Skeletal muscle tissue (tissue), 4 donors: Measurements from ENCODE around the gene CDC14A. TPM values are rescaled to one million over a fixed set of nuclear protein-coding genes. Genes with fewer than 3 reads are reported as not detected.

Source experiments
- H3K27ac ChIP-seq: one replicate; pipeline ENCODE4 v1.7.0; 2013; ENCODE audit warnings: mild to moderate bottlenecking, low read depth, low read length, inconsistent platforms
- H3K27me3 ChIP-seq, 3 donors: one replicate each; pipeline ENCODE4 v1.7.0; 2013; ENCODE audit warnings: low read length in 3 of 3; ENCODE audit not compliant: control insufficient read depth in 3 of 3, insufficient read depth in 3 of 3
- H3K36me3 ChIP-seq, 3 donors: one replicate each; pipeline ENCODE4 v1.7.0; 2013; ENCODE audit warnings: low read length in 3 of 3; ENCODE audit not compliant: control insufficient read depth in 3 of 3, insufficient read depth in 3 of 3
- H3K4me1 ChIP-seq, 3 donors: one replicate each; pipeline ENCODE4 v1.7.0; 2013; ENCODE audit warnings: low read length in 3 of 3, mild to moderate bottlenecking in 3 of 3; ENCODE audit not compliant: control insufficient read depth in 3 of 3, insufficient read depth in 3 of 3
- H3K4me3 ChIP-seq, 3 donors: one replicate each; pipeline ENCODE4 v1.7.0; 2013; ENCODE audit warnings: low read length in 3 of 3
- H3K9ac ChIP-seq, 3 donors: one replicate each; pipeline ENCODE4 v1.7.0; 2013; ENCODE audit warnings: low read length in 3 of 3, mild to moderate bottlenecking in 3 of 3, moderate library complexity in 2 of 3, low read depth in 1 of 3
- H3K9me3 ChIP-seq, 3 donors: one replicate each; pipeline ENCODE4 v1.7.0; 2013; ENCODE audit warnings: low read length in 3 of 3; ENCODE audit not compliant: control insufficient read depth in 3 of 3
- total RNA-seq: library from RNA; depleted of rRNA; stranded (reverse); fragments of >200 nt; gene quantifications from one replicate; pipeline ENCODE4 v1.2.3, GENCODE V29; 2014
- donor health status: Osteomylitis.

The CDC14A gene
- total RNA-seq, 1 donor from 2014 or later: 17.2 TPM

GRCh38 chr1:100469578-100469977 lies 117.3 kb downstream of the CDC14A start:
- H3K27me3 ChIP-seq: no peaks in the 10 kb centered on the region
- peaks cover 0 to 5% (median 0%) of the 10 kb centered on the region in 3 donors for H3K4me1 ChIP-seq
- H3K9me3 ChIP-seq: no peaks in the 10 kb centered on the region
- no peak overlapping the region for H3K4me3 ChIP-seq
- H3K36me3 ChIP-seq: no peaks in the 10 kb centered on the region
- no peak overlapping the region for H3K9ac ChIP-seq
- H3K27ac ChIP-seq: no peak overlapping the region

GRCh38 chr1:100474834-100475233 lies 122.5 kb downstream of the CDC14A start:
- no peak overlapping the region for H3K9ac ChIP-seq
- H3K4me1 ChIP-seq: no peaks in the 10 kb centered on the region
- H3K27me3 ChIP-seq: no peaks in the 10 kb centered on the region
- no peaks in the 10 kb centered on the region for H3K36me3 ChIP-seq
- no peaks in the 10 kb centered on the region for H3K9me3 ChIP-seq
- no peak overlapping the region for H3K27ac ChIP-seq
- no peak overlapping the region for H3K4me3 ChIP-seq

DNA sequence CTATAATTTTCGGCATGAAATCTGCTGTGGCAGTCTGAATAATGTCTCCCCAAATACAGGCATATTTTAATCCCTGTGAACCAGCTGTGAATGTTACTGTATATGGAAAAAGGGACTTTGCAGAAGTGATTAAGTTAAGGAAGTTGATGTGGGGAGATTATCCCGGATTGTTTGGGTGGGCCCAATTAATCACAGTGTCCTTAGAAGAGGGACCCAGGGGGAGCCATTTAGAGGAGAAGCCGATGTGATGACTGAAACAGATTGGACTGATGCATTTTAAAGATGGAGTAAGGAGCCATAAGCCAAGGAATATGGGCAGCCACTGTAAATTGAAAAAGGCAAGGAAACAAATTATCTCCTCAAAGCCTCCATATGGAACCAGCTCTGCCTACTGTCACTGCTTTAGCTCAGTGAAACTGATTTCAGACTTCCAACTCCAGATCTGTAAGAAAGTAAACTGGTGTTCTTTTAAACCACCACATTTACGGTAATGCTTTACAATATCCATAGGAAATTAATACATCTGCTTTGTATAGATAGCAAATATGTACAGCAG lies 124.5 kb downstream of the CDC14A start:
- Histone ChIP-seq H3K36me3 (no peaks in the 10 kb centered on the region), H3K4me3 (no peak overlapping the region), H3K27ac (no peak overlapping the region), H3K4me1 (no peaks in the 10 kb centered on the region), H3K9me3 (no peaks in the 10 kb centered on the region), H3K27me3 (no peaks in the 10 kb centered on the region), H3K9ac (no peak overlapping the region)

DNA sequence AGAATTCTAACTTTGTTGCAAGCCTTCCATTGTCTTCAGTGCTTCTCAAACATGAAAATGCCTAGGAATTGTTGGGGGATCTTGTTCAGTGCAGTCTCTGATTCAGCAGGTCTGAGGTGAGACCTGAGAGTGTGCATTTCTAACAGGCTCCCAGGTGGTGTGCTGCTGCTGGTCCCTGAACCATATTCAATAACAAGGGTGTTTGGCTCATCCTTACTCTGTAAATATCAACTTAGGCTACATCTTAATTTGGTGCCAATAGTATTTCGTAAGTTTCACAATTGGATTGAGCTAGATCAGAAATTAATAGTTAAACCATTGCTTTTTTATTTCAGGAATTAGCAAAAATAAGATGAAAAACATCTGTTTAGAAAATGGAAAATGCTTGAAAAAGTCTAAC lies 126.5 kb downstream of the CDC14A start:
- Histone ChIP-seq H3K27ac (no peak overlapping the region), H3K4me1 (no peaks in the 10 kb centered on the region), H3K9me3 (no peaks in the 10 kb centered on the region), H3K9ac (no peak overlapping the region), H3K27me3 (no peaks in the 10 kb centered on the region), H3K36me3 (no peaks in the 10 kb centered on the region), H3K4me3 (no peak overlapping the region)

- Histone ChIP-seq H3K4me1 (no peaks in the 10 kb centered on the region), H3K9me3 (no peaks in the 10 kb centered on the region), H3K9ac (no peak overlapping the region), H3K36me3 (peaks cover 0 to under 1% (median 0%) of the 10 kb centered on the region in 3 donors), H3K27me3 (no peaks in the 10 kb centered on the region), H3K4me3 (no peak overlapping the region), H3K27ac (no peak overlapping the region)
These were observed 127.5 kb downstream of the CDC14A start for GRCh38 chr1:100479620-100480338.

- Histone ChIP-seq H3K36me3 (peaks cover 0 to 6% (median 0%) of the 10 kb centered on the region in 3 donors), H3K27ac (no peak overlapping the region), H3K9ac (no peak overlapping the region), H3K4me3 (no peak overlapping the region), H3K9me3 (no peaks in the 10 kb centered on the region), H3K27me3 (no peaks in the 10 kb centered on the region), H3K4me1 (no peaks in the 10 kb centered on the region)
These were observed 129.0 kb downstream of the CDC14A start for GRCh38 chr1:100481303-100481702.

GRCh38 chr1:100482167-100482566 lies 129.9 kb downstream of the CDC14A start:
- Histone ChIP-seq H3K27me3 (no peaks in the 10 kb centered on the region), H3K36me3 (peaks cover 0 to 6% (median 0%) of the 10 kb centered on the region in 3 donors), H3K9me3 (no peaks in the 10 kb centered on the region), H3K4me3 (no peak overlapping the region), H3K4me1 (no peaks in the 10 kb centered on the region), H3K27ac (no peak overlapping the region), H3K9ac (no peak overlapping the region)

- H3K9ac ChIP-seq: no peak overlapping the region
- no peaks in the 10 kb centered on the region for H3K27me3 ChIP-seq
- H3K9me3 ChIP-seq: no peaks in the 10 kb centered on the region
- no peak overlapping the region for H3K4me3 ChIP-seq
- H3K36me3 ChIP-seq: peaks cover 0 to 6% (median 0%) of the 10 kb centered on the region in 3 donors
- H3K4me1 ChIP-seq: no peaks in the 10 kb centered on the region
- no peak overlapping the region for H3K27ac ChIP-seq
These were observed 130.4 kb downstream of the CDC14A start for GRCh38 chr1:100482748-100483147.

GRCh38 chr1:100483230-100483629 lies 130.9 kb downstream of the CDC14A start:
- Histone ChIP-seq H3K4me1 (no peaks in the 10 kb centered on the region), H3K27me3 (no peaks in the 10 kb centered on the region), H3K4me3 (no peak overlapping the region), H3K36me3 (peaks cover 0 to 6% (median 0%) of the 10 kb centered on the region in 3 donors), H3K9ac (no peak overlapping the region), H3K9me3 (no peaks in the 10 kb centered on the region), H3K27ac (no peak overlapping the region)

GRCh38 chr1:100485855-100486258 lies 133.6 kb downstream of the CDC14A start:
- H3K4me1 ChIP-seq: no peaks in the 10 kb centered on the region
- no peak overlapping the region for H3K9ac ChIP-seq
- no peak overlapping the region for H3K27ac ChIP-seq
- no peak overlapping the region for H3K4me3 ChIP-seq
- no peaks in the 10 kb centered on the region for H3K27me3 ChIP-seq
- H3K9me3 ChIP-seq: no peaks in the 10 kb centered on the region
- H3K36me3 ChIP-seq: peaks cover 0 to 6% (median 0%) of the 10 kb centered on the region in 3 donors
